HEK293 (cell line): Measurements from ENCODE around the gene CLEC14A.

ENCODE experiments used
- ZNF175 ChIP-seq: fragments of 450-650 bp; formaldehyde crosslinking; IDR thresholded peaks from 2 replicates; pipeline ENCODE4 v1.5.1; 2016; ENCODE audit warnings: missing biosample characterization, missing genetic modification characterization
- ZNF302 ChIP-seq: fragments of 450-650 bp; formaldehyde crosslinking; IDR thresholded peaks from 2 replicates; pipeline ENCODE4 v1.5.1; 2016; ENCODE audit warnings: missing biosample characterization, missing genetic modification characterization, low read depth
- ZNF335 ChIP-seq: fragments of 450-650 bp; formaldehyde crosslinking; conservative IDR thresholded peaks from 2 replicates; pipeline ENCODE4 v1.5.1; 2016; ENCODE audit warnings: missing biosample characterization, missing genetic modification characterization
- ZNF416 ChIP-seq: fragments of 450-650 bp; formaldehyde crosslinking; IDR thresholded peaks from 2 replicates; pipeline ENCODE4 v1.5.1; 2016; ENCODE audit warnings: missing biosample characterization, missing genetic modification characterization
- TF ChIP-seq, protein P1 (sequence below): fragments of 450-650 bp; formaldehyde crosslinking; IDR thresholded peaks from 2 replicates; pipeline ENCODE4 v1.5.1; 2016; ENCODE audit warnings: missing biosample characterization, missing genetic modification characterization
- TF ChIP-seq, protein P2 (sequence below): fragments of 450-650 bp; formaldehyde crosslinking; IDR thresholded peaks from 2 replicates; pipeline ENCODE4 v1.5.1; 2016; ENCODE audit warnings: missing biosample characterization, missing genetic modification characterization
- TF ChIP-seq, protein P3 (sequence below): fragments of 450-650 bp; formaldehyde crosslinking; IDR thresholded peaks from 2 replicates; pipeline ENCODE4 v1.5.1; 2016; ENCODE audit warnings: missing biosample characterization, missing genetic modification characterization
- TF ChIP-seq, protein P4 (sequence below): fragments of 450-650 bp; formaldehyde crosslinking; IDR thresholded peaks from 2 replicates; pipeline ENCODE4 v1.5.1; 2016; ENCODE audit warnings: missing biosample characterization, missing genetic modification characterization

DNA sequence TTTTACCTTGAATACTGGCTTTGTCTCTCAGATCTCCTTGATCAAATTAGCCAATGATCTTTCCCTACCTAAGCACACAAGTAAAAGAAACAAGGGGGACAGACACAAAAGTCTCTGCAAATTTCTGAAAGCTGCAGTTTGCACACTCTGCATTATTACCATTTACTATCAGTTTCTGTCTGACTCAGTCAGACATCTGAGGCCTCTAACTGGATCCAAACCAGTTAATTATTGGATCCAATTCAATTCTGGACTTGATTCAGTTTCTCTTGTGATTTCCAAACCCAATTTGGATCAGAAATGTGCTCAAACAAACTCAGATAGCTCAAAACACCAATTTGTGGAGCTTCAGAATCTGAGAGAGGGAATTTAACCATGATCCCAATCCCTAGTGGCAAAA is 31.6 kb downstream of the CLEC14A start:
- TF ChIP-seq ZNF416 (tag by site-specific recombination) (no peak), ZNF302 (no peak), ZNF175 (tag by site-specific recombination) (no peak), ZNF335 (tag by site-specific recombination) (no peak)
- TF ChIP-seq, protein P1, sequence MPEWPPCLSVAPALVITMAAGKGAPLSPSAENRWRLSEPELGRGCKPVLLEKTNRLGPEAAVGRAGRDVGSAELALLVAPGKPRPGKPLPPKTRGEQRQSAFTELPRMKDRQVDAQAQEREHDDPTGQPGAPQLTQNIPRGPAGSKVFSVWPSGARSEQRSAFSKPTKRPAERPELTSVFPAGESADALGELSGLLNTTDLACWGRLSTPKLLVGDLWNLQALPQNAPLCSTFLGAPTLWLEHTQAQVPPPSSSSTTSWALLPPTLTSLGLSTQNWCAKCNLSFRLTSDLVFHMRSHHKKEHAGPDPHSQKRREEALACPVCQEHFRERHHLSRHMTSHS (tag by site-specific recombination): no peak
- TF ChIP-seq, protein P2, sequence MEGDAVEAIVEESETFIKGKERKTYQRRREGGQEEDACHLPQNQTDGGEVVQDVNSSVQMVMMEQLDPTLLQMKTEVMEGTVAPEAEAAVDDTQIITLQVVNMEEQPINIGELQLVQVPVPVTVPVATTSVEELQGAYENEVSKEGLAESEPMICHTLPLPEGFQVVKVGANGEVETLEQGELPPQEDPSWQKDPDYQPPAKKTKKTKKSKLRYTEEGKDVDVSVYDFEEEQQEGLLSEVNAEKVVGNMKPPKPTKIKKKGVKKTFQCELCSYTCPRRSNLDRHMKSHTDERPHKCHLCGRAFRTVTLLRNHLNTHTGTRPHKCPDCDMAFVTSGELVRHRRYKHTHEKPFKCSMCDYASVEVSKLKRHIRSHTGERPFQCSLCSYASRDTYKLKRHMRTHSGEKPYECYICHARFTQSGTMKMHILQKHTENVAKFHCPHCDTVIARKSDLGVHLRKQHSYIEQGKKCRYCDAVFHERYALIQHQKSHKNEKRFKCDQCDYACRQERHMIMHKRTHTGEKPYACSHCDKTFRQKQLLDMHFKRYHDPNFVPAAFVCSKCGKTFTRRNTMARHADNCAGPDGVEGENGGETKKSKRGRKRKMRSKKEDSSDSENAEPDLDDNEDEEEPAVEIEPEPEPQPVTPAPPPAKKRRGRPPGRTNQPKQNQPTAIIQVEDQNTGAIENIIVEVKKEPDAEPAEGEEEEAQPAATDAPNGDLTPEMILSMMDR (tag by site-specific recombination): no peak
- TF ChIP-seq, protein P3, sequence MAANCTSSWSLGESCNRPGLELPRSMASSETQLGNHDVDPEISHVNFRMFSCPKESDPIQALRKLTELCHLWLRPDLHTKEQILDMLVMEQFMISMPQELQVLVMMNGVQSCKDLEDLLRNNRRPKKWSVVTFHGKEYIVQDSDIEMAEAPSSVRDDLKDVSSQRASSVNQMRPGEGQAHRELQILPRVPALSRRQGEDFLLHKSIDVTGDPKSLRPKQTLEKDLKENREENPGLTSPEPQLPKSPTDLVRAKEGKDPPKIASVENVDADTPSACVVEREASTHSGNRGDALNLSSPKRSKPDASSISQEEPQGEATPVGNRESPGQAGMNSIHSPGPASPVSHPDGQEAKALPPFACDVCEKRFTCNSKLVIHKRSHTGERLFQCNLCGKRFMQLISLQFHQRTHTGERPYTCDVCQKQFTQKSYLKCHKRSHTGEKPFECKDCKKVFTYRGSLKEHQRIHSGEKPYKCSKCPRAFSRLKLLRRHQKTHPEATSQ: no peak
- TF ChIP-seq, protein P4, sequence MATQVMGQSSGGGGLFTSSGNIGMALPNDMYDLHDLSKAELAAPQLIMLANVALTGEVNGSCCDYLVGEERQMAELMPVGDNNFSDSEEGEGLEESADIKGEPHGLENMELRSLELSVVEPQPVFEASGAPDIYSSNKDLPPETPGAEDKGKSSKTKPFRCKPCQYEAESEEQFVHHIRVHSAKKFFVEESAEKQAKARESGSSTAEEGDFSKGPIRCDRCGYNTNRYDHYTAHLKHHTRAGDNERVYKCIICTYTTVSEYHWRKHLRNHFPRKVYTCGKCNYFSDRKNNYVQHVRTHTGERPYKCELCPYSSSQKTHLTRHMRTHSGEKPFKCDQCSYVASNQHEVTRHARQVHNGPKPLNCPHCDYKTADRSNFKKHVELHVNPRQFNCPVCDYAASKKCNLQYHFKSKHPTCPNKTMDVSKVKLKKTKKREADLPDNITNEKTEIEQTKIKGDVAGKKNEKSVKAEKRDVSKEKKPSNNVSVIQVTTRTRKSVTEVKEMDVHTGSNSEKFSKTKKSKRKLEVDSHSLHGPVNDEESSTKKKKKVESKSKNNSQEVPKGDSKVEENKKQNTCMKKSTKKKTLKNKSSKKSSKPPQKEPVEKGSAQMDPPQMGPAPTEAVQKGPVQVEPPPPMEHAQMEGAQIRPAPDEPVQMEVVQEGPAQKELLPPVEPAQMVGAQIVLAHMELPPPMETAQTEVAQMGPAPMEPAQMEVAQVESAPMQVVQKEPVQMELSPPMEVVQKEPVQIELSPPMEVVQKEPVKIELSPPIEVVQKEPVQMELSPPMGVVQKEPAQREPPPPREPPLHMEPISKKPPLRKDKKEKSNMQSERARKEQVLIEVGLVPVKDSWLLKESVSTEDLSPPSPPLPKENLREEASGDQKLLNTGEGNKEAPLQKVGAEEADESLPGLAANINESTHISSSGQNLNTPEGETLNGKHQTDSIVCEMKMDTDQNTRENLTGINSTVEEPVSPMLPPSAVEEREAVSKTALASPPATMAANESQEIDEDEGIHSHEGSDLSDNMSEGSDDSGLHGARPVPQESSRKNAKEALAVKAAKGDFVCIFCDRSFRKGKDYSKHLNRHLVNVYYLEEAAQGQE (tag by site-specific recombination): no peak
